Hematopoietic multipotent progenitor cell treated with erythropoietin and hydrocortisone succinate and interleukin-3 and kit ligand, for 4 days (in vitro differentiated cells): ENCODE measurements around the gene NPHS1.
"Not testable (repeated sequence)": the region's sequence is repeated elsewhere in the genome, so short reads cannot be mapped to it uniquely, and the experiment has no call there.

Experiments
- DNase-seq: peaks from one replicate; pipeline ENCODE4 v3.0.0-alpha.2; 2015

Gene NPHS1

DNA sequence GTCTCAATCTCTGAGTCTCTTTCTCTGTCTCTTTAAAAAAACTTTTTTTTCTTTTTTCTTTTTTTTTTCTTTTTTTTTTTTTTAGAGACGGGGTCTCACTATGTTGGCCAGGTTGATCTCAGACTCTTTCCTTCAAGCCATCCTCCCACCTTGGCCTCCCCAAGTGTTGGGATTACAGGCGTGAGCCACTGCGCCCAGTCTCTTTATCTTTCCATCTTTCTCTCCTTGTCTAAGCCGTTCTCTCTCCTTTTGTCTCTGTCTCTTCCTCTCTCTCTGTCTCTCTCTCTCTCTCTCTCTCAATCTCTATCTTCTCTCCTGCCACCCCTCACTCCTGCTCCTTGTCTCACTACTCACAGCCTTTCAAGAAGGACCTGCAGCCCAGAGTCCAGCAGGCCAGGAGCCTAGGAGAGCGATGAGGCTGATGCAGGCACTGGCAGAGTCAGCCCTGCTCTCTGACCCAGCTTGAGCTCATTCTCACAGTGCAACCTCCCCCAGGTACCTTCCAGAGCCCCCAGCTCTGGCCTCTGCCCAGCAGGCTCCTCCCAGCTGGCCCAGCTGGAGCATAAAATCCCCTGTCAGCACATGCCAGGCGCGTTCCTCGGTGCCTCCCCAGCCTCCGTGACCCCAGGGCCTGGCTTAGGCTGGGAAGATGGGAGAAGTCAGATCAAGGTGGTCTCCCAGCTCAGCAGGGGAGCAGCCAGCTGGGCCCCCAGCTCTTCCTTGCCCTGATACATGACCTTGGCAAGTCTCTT is at the start of gene NPHS1:
NPHS1 (minus strand) TSS at position 476 of the 752 bp plus-strand sequence. CDS start 667 bp downstream, outside the sequence.
- DNase-seq: no peak

- no peak for DNase-seq
Observed at GRCh38 chr19:35901055-35901644, 48.8 kb upstream of the NPHS1 start.

DNA sequence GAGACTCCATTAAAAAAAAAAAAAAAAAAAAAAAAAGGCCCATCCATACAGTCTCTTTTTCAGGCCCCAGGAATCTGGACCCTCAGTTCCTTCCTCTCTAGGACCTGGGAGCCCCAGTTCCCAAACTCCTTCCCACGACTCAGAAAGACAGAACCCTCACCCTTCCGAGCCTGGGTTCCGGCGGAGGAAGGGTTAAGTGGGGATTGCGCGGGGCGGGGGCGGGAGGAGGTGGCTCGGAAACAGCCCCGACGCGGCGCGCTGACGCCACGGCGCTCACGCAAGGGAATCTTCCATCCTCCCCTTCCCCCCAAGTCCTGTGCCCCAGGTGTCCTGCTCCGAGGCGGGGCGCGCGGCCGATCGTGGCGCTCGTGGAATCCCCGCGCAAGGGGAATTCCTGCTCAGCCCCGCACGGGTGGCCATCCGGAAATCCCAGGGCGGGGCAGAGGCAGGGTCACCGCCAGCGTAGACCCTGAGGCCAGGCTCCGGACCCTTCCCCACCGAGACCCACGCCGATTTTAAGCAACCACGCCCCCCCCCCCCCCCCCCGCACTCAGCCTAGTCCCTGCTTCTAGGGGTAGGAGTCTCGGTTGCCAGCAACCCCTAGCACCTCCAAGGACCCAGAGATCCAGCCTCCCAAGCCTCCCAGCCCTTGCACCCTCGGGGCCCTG is 47.4 kb upstream of the NPHS1 start:
- DNase-seq: peak; percentile 95

DNA sequence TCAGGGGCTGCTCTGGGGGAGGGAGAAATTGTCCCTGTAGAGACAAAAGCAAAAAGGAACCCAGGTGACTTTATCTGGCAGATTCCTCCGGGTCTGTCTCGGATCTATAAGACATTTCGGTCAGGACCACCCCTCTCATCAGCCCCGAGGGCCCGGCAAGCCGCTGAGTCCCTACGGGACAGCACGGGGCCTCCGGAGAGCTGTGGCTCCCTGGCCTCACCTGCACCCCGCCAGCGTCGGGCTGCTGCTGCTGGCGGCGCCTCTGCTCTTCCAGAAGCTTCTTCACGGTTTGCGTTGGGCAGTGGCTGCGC is 46.1 kb upstream of the NPHS1 start:
- DNase-seq: no peak

GRCh38 chr19:35897706-35898451 is 45.6 kb upstream of the NPHS1 start:
- DNase-seq: no peak

DNA sequence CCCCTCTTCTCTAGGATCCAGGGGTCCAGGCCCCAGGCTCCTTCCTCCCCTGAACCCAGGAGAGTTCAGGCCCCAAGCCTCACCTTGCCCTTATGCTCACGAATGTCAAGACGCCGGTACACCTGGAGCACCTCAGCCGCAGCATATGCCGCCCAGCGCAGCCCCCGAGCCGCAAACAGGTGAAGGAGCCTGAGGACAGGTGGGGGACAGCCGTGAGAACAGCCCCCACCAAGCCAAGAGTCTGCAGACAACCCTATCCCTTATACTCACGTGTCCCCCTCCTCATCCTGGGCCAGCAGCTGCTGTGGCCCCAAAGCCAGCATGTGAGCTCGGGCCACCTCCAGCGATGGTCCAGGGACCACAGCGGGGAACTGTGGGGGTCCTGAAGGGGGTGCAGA is 44.3 kb upstream of the NPHS1 start:
- no peak for DNase-seq

GRCh38 chr19:35895911-35896642 is 43.8 kb upstream of the NPHS1 start:
- no peak for DNase-seq

DNA sequence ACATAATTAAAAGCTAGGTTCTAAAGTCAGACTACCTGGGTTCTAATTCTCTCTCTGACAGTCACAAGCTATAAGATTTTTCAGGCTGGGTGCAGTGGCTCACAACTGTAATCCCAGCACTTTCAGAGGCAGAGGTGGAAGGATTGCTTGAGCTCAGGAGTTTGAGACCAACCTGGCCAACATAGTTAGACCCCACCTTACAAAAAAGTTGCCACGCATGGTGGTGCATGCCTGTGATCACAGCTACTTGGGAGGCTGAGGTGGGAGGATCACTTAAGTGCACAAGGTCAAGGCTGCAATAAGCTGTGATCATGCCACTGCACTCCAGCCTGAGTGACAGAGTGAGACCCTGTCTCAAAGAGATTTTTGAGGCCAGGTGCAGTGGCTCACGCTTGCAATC is 42.0 kb upstream of the NPHS1 start:
- DNase-seq: no peak

- not testable (repeated sequence) for DNase-seq
Observed at GRCh38 chr19:35891819-35892218, 39.5 kb upstream of the NPHS1 start.

- no peak for DNase-seq
Observed at GRCh38 chr19:35890113-35890650, 37.9 kb upstream of the NPHS1 start.

- DNase-seq: no peak
Observed at GRCh38 chr19:35889370-35890112, 37.2 kb upstream of the NPHS1 start.

- no peak for DNase-seq
Observed at GRCh38 chr19:35888398-35888797, 36.1 kb upstream of the NPHS1 start.

DNA sequence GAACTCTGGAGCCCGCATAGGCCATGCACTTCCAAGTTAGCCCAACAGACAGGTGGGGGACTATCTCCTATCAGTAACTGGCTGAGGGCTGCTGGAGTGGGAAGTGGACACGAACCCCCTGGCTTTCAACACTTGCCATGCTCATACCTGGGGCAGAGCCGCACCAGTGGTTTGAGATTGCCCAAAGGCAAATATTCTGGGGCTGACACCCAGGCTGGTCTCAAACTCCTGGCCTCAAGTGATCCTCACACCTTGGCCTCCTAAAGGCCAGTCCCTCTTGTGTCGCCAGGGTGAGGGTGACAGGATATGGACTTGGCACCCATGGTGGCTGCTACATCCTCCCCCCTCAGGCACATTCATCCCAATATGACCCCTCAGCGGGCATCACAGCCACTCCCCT is 34.9 kb upstream of the NPHS1 start:
- DNase-seq: no peak

GRCh38 chr19:35885904-35886303 is 33.6 kb upstream of the NPHS1 start:
- DNase-seq: no peak

- DNase-seq: no peak
Observed at GRCh38 chr19:35885225-35885738, 33.0 kb upstream of the NPHS1 start.

GRCh38 chr19:35883882-35884281 is 31.6 kb upstream of the NPHS1 start:
- no peak for DNase-seq

DNA sequence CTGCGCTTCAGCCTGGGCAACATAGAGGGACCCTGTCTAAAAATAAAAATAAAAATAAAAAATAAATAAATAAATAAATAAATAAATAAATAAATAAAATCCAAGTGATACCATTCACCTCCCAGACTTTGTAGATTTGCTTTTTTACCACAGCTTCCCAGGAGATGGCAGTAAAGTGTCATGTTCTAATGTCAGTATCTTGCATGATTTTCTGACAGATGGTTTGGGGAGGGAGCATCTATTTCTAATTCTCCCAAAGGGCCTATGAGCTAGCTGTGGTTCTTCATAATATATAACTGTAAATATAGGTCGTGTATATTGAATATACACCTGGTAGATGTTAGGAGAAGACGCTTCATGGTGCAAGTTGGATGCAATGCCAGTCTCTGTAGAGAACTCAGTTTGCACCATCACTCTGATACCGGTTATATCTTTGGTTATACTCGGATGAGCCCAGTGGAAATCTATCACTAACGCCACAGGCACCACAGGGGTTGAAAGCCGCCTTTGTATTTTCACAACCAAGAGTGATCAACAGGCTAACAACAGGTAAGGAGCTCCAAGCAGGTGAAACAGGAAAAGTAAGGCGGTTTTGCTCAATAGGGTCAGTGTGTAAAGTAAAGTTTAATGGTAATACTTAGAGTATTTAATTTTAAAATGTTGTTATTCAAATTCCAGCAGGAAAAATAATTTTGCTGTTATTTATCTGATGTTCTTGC is 30.0 kb upstream of the NPHS1 start:
- peak; percentile 85 for DNase-seq

DNA sequence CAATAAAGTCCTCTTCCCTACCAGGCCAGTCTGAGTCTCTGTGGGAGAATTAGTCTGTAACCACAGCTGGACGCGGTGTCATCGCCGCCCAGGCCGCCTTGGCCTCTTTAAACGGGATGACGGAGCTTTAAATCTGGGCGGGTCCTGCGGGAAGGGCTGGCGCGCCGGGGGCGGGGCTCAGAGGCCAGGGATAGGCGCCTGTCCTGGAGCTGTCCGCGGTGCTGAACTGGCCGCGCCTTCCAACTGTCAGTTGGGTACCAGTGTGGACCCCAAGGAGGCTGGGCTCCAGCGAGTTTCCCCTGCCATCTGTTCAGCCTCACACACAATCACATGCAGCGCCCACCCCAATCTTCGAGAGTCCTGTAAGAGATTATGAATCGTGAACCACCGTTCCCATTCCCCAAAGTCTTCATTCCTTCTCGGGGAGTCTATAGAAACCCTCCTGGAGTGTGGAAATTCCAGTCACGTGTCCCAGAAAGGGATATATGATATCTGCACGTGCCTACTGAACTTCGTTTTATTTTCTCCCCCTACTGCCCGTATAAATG is 27.5 kb upstream of the NPHS1 start:
- DNase-seq: peak; percentile 96

DNA sequence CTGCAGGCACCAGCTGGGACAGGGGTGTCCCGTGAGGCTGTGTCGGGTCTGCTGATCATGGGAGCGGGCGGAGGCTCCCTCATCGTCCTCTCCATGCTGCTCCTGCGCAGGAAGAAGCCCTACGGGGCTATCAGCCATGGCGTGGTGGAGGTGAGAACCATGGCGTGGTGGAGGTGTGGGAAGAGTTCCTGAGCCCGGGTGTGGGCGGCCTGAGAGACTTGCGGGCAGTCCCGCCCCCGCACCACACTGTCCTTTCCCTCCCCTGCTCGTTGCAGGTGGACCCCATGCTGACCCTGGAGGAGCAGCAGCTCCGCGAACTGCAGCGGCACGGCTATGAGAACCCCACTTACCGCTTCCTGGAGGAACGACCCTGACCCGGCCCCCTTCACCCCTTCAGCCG is 26.8 kb upstream of the NPHS1 start:
- no peak for DNase-seq

- DNase-seq: no peak
Observed at GRCh38 chr19:35874392-35874930, 22.2 kb upstream of the NPHS1 start.
